Caki2 (cell line): Measurements from ENCODE around the gene CHMP6. TPM values are rescaled to one million over a fixed set of nuclear protein-coding genes. Genes with fewer than 3 reads are reported as not detected.

Experiments used
- DNase-seq: peaks from one replicate; pipeline ENCODE4 v3.0.0-alpha.2; 2015; ENCODE audit warnings: low read depth
- in situ Hi-C: cut with HindIII; loops from 2 replicates; pipeline ENCODE4 v1.10.0; 2016; ENCODE audit warnings: low sequenced_read_pairs, low pct_unique_long_range_greater_than_20kb, mixed read lengths
- total RNA-seq: library from RNA; depleted of rRNA; stranded (reverse); fragments of >200 nt; shearing (Covaris generic); gene quantifications from 2 replicates; pipeline ENCODE4 v1.2.3, GENCODE V29; 2014; ENCODE audit warnings: low replicate concordance; rRNA removed

The CHMP6 gene
- total RNA-seq, result 45.2 and 61.1 TPM in 2 replicates

DNA sequence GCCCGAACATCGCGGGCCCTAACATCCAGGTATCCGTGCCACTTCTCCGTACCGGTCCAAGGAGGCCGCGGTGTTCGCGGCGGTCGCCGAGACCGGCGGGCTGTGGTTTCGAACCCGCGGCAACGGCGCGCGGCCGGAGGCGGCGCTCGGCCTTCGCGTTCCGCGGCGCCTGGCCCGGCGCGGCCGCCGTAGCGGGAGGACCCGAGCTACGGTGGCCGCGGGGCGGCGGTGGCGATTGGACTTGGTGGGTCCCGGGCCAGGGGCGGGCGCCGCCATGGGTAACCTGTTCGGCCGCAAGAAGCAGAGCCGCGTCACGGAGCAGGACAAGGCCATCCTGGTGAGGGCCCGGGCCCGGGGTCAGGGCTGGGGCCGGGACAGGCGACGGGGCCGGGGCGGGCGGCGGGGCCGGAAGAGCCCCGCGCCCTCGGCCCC, at the start of gene CHMP6:
CHMP6 (plus strand) TSS at position 197 of the 432 bp plus-strand sequence; CDS start at position 275, 78 bp downstream.
- in situ Hi-C loops, result no loop called here
- DNase-seq, result peak; percentile 53

DNA sequence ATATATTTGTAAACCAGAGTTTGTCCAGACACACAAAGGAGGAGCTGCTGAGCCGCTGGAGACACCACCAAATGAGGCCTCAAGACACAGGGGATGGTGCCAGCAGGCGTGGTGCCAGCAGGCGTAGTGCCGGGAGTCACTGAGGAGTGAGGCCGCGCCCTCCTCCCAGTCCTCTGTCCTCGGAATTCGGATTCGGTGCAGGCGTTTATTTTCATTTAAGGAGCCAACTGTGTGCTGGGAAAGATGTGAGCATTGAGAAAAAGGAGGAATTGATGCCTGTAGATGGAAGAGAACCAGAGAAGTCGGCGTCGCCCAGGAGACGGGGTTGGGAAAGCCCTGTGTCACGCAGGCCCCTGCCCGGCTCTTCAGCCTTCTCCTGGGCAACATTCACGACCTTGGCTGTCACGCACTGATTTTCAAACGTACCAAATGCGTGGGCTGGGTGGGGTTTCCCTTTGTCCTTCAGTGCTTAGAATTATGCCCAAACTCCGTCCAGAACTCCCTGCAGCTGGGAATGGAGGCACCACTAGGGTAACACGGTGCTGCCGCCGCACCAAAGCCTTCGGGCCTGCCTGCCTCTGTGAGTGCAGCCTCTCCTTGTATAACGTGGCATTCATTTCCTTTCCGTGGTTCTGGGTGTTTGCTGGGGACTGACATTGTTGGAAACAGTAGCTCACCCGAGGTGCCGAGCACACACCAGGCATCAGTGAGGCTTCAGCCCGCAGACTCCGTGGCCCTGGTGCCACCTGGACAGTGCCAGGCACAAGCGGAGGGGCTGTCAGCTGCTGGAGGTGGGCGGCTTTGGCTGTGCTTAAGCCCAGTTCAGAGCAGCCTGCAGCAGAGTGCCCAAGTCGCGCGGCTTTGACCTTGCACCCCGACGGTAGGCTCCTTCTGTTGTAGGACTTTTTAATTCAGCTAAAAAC, 49.0 kb upstream of the CHMP6 start:
- no peak for DNase-seq

DNA sequence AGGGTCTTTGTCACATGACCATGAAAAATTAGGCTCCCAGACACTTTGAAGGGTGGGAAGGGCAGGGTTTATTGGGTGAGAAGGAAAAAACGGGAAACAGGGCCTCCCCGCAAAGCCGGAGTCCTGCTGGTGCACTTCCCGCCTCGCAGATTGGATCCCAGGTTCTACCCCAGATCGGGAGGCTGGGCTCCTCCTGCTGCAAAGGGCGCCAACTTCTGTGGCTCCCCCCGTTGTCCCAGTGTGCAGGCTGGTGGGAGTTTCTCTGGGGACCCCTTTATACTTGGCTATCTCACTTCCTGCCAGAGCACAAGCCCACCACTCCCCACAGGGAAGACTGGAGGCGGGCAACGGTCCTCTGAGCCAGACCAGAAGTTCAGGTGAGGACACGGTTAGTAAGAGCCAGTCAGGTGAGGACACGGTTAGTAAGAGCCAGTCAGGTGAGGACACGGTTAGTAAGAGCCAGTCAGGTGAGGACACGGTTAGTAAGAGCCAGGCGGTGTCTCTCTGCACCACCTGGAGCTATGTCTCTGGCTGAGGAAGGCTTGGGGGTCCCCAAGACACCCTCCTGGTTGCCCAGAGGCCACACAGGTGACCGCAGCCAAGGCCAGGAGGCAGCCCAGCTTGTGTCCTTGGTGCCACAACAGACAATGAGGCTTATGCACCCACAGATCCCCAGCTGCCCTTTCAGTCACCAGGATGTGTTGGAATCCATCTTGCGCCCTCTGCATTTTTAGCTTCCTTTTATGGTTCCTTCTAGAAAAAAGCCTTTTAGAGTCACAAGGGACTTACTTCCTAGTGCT, 48.1 kb upstream of the CHMP6 start:
- no peak for DNase-seq
- in situ Hi-C loops, result no loop called here

More for the DNA sequence above, 49.0 kb upstream of the CHMP6 start:
- in situ Hi-C loops, result no loop called here

DNA sequence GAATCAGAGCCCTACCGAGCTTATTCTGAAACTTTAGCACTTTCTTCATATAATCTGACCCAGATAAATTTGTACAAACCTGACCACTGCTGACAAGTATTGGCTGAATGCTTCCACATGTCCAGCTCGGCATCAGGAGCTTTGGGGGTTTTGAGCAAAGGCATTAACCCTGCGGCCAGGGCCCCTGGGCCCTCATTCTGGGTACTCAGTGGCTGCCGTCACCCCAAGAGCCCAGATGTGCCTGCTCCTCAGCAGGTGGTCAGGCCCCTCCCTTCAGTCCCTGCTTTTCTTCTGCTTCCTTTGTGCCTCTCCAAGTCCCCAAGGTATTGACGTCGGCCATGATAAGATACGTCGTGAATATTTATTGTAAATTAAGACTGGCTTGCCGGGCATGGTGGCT, 47.3 kb upstream of the CHMP6 start:
- in situ Hi-C loops, result no loop called here
- DNase-seq, result no peak

DNA sequence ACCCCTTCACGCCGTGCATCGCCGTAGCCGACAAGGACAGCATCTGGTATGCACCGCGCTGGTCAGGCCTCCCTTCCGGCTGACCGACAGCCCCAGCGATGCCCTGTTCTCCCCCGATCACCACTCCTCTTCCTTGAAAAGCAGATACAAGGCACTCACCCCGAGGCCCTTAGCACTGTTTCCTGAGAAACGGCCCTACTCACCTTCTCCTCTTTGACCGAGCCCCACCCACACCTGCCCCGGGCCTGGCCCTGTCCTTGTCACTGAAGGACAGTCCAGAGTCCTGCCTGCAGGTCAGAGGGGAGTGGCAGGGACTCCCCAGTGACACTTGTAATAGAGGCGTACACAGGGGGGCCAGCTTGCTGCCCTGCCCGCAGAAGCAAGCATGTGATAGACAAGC, 45.9 kb upstream of the CHMP6 start:
- no peak for DNase-seq
- in situ Hi-C loops, result no loop called here

DNA sequence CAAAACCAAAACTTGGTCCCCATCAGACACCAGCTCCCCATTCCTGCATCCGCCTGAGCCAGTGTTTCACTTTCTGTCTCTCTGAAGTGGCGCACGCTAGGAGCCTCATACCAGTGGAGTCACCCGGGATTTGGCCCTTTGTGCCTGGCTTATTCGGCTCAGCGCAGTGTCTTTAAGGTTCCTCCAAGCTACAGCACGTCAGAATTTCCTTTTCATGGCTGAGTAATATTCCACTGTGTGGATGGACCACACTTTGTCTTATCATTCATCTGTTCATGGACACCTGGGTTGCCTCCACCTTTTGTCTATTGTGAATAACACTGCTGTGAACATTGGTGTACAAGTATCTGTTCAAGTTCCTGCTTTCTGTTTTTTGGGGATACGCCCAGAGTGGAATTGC, 45.2 kb upstream of the CHMP6 start:
- in situ Hi-C loops, result no loop called here
- DNase-seq, result no peak

DNA sequence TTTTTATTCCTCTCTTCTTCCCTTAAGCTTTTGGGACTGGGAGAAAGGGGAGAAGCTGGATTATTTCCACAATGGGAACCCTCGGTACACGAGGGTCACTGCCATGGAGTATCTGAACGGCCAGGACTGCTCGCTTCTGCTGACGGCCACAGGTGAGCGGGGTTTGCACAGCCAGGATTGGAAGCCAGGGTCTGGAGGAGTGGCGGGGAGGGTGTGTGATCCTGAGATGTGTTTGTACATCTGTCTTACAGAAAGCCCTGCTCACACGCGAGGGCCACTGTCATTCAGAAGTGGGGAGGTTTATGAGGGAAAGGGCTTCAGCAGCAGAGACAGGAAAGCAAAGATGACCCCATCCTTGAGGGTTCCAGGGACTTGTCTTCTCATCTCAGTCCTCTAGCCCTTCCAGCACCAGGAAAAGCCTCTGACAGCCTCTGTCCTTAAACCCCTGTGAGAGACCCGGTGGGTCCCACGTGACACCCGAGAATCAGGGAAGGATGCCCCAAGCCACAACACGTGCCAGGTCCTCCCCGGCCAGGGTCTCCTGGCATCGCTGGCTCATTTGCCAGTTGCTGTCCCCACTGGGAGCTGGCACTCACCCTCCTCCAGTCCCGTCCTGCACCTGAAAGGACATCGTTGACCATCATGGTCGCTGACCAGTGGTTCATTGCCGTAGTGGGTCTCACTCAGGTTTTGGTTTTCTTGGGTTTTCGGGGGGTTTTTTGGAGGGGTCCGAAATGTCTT, 44.3 kb upstream of the CHMP6 start:
- no peak for DNase-seq

DNA sequence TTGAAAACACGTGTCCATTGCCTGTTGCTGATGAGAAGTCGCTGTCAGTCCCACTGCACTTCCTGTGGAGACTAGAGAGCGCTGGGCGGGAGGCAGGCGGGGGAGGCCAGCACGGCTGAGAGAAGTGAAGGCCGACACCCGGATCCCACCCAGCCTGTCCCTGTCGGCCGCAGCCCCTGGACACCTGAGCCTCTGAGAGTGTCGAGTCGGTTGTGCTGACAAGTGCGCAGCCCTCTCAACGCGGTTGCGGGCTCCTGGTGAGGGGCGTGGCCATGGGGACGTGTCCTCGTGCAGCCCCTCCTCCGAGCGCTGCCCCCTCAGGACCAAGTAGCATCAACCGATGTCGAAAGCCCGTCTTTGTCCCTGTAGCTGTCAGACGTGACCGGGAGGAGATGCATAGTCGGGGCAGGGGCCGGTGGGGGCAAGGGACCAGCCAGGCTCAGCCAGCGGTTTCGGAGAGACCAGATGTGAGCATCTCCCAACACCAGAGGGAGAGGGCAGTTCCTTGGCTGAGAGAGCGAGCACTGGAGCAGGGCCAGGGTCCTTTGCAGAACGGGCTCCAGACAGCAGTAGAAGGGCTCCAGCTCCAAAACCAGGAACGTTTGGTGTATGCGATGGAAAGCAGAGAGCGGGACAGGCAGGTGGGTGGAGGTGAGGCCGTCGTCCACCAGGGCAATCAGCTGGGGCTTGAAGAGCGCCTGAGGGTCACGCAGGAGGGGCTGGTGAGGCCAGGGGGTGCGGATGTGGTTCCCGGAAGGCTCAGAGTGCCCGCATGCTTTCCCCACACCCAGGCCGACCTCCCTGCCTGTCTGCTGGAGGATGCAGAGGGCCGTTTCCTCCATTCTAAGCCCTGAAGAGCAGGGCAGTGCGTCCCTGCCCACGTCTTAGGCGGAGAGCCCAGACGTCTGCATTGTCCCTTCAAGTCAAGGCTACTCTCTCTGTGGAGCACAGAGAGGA, 43.3 kb upstream of the CHMP6 start:
- in situ Hi-C loops, result no loop called here
- DNase-seq, result no peak

More for the DNA sequence above, 44.3 kb upstream of the CHMP6 start:
- in situ Hi-C loops, result no loop called here

DNA sequence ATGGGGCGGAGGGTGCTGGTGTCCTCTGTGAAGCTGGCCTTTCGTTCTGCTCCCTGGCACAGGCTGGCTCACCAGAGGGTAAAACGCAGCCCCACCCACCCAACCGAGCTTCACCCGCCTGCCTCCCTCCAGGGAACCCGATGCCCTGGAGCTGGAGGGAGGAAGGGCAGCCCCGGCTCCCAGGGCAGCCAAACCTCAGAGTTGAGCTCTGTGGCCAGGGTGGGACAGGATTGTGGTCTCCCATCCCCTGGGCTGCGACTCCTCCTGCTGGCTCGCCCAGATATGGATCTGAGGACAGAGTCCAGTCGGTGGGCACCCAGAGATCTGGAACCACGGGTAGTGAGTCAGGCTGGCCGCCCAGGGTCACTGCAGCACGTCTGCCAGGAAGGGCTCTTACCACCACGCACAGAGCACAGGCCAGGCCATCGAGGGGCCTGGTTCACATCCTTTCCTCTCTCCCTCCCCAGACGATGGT, 42.6 kb upstream of the CHMP6 start:
- in situ Hi-C loops, result no loop called here
- DNase-seq, result no peak

DNA sequence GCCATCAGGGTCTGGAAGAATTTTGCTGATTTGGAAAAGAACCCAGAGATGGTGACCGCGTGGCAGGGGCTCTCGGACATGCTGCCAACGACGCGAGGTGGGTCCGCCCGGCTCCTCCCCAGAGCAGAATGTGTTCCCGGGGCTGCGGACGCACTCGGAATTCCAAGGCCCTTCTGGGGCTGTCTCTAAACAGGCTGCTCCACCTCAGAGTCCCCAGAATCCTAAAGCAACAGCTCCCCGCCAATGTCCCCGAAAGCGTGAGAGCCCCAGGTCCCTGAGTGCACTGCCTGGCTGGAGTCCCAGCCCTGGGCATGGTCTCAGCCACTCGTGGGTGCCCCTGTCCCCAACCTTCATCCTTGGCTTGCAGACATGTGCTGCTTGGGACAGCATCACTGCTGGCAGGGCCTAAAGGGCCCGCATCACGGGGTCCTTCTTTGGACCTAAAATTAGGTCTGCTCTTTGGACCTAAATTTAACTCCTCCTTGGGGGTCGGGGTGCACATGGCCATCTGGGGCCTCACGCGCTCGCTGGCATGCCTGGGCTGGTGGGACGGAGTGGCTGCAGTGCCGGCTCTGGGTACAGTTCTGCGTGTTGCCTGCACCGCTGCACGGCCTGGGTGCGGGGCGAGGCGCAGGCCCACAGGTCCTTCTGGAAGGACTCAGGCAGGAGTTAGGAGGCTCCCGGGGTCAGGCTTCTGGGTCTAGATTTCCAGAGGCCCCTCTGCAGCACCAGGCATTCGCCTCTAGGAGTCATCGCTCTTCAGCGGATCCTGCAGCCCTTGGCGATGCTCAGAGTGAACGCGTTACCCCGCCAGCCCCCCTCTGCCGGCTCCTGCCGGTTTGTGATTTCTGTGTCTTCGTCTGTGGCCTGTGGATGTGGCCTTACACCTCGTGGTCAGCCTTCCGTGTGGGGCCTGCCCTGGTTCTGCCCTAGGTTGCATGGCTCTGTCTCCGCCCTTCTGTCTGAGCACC, 41.9 kb upstream of the CHMP6 start:
- in situ Hi-C loops, result no loop called here
- DNase-seq, result no peak

DNA sequence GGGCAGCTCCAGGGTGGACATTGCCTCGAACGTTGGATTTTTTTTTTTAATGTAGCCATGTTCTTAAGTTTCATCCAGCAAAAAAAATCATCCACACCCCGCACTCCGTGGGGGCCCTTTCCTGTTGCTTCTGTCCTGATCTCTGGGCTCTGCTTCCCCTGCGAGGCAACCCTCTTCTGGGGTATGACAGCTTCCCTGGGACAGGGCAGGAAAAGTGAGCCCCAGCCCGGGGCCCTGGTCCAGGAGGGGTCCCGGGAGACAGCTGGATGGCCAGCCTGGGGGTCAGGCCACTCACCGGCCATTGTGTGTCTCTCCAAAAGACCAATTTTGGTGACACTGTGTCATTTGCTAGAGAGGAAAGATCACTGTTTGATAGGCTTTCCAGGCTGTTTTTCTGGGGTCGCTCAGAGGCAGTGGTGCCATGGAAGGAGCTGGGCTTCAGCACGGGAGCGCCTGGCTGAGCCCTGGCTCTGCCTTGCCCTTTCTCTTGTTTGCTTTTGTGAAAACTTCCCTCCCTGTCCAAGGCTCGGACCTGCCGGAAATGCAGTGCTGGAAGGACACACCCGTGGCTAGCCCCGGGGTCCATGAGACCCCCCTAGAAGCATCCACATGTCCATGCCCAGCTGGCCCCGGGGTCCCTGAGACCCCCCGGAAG, 41.0 kb upstream of the CHMP6 start:
- in situ Hi-C loops, result no loop called here
- DNase-seq, result no peak

DNA sequence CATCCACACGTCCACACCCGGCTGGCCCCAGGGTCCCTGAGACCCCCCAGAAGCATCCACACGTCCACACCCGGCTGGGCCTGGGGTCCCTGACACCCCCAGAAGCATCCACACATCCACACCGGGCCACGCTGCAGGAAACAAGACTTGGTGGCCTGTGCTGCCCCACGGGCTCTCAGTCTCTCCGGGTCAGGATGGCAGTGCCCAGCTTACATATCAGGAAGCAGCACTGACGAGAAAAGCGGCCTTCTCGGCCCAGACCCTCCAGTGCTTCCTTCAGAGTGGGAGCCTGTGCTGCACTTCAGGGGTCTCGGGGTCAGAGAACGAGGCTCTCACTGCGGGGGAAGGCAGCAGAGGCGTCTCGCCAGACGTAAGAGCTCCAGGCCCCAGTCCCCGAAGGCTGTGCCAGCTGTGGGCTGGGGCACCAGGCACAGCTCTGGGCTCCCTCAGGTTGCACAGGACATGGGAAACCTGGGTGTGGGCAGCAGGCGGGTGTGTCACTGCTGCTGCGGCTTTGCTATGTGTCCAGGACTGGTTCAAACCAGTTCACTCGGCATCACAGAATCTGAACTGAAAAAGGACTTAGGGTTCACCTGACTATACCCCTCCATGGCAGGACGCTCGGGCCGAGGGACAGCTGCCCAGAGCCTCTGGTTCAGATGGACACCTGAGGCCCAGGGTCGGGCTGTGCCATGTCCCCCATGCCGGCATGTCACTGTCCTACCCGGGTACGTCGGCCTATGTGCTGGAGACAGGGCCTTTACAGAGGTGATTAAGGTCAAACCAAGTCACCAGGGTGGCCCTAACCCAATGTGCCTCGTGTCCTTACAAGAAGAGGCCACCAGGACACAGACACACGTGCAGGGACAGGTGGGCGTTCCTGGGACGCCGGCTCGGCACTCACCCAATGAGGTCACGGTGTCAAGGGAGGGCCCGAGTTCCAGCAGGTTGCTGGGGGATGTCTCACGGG, 40.2 kb upstream of the CHMP6 start:
- DNase-seq, result no peak
- in situ Hi-C loops, result no loop called here

DNA sequence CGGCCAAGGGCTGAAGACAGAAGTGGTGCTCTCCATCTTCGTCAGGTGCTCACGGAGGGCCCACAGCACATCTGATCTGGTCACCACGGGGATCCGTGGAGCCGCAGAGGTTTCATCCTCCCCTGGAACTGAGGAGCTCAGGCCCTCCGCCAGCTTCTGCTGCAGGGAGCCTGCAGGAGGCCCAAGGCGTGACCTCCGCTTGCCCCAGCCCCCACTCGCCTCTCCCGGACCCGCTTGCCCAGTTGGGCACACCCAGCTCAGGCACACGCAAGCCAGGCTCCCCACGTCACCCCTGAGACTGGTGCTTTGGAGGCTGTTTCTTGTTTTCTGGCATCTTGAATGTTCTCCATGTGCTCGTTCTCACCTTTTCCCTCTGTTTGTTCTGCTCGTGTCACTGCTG, 39.4 kb upstream of the CHMP6 start:
- in situ Hi-C loops, result no loop called here
- no peak for DNase-seq

DNA sequence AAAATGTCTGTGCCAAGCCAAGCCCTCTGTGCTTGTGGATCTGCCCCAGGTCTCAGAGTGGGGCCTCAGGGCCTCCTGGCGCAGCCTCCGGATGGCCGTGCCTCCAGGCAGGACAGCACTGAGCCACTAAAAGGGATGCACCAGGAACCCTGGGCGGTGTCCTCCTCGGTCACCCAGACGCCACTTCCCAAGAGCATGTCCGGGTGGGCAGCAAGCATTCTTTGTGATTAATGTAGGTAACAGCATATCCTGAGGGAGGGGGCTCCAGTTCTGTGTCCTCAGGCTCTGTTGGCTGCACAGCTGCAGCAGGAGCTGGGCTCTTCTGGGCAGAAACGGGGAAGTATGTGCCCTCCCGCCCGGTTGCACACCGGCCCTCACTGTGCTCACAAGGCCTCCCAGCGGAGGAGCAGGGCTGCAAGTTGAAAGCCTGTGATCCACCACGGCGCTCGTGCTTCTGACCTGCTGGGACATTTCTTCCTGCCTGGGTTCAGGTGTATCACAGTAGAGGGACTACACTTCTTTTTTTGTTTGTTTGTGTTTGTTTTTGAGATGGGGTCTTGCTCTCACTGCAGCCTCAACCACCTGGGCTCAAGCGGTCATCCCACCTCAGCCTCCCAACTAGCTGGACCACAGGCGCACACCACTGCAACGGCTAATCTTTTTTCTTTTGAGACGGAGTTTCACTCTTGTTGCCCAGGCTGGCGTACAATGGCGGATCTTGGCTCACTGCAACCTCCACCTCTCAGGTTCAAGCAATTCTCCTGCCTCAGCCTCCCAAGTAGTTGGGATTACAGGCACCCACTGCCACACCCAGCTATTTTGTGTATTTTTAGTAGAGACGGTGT, 37.9 kb upstream of the CHMP6 start:
- DNase-seq, result no peak
- in situ Hi-C loops, result no loop called here
